Measurements from ENCODE around the gene NXPH4. TPM values are rescaled to one million over a fixed set of nuclear protein-coding genes. Genes with fewer than 3 reads are reported as not detected.

The NXPH4 gene
- total and polyA plus RNA-seq, 2 donors (not counting 1 experiment from before 2014, with no cell fraction given), result 3.5 to 8.6 TPM

- Histone ChIP-seq H3K79me2 (ENCODE audit: control insufficient read depth, insufficient read depth, low read length) (no peaks in the 10 kb centered on the region), H3K27me3 (replicated peaks in 1 of 4; ENCODE audit: control extremely low read depth in 1 of 4, control insufficient read depth in 3 of 4, insufficient read depth in 4 of 4, low read length in 3 of 4) (no peaks in the 10 kb centered on the region), H3K4me2 (replicated peaks; ENCODE audit: low read depth, low read length, poor library complexity, severe bottlenecking) (no peak overlapping the region), H3K9ac (ENCODE audit: low read length) (no peak overlapping the region), H4K20me1 (ENCODE audit: control insufficient read depth, insufficient read depth, low read length, poor library complexity, severe bottlenecking) (no peaks in the 10 kb centered on the region), H3K36me3 (replicated peaks in 1 of 2; ENCODE audit: control extremely low read depth in 1 of 2, control insufficient read depth in 1 of 2, extremely low read depth in 1 of 2, insufficient read depth in 2 of 2, low read length in 1 of 2) (no peaks in the 10 kb centered on the region), H3K9me3 (ENCODE audit: control extremely low read depth in 1 of 3, control insufficient read depth in 2 of 3, insufficient read depth in 1 of 3, low read length in 2 of 3) (no peaks in the 10 kb centered on the region), H3K4me1 (ENCODE audit: control insufficient read depth in 2 of 2, insufficient read depth in 2 of 2, low read length in 2 of 2) (no peaks in the 10 kb centered on the region), H3K4me3 (ENCODE audit: control extremely low read depth in 1 of 5, extremely low read depth in 1 of 5, insufficient read depth in 1 of 5, low read depth in 2 of 5, low read length in 4 of 5) (no peak overlapping the region), H2AFZ (ENCODE audit: insufficient read depth, low read depth, low read length, poor library complexity, severe bottlenecking) (no peak overlapping the region), H3K27ac (ENCODE audit: low read length in 2 of 2) (no peak overlapping the region)
- H3K4me1 Mint-ChIP-seq, result no peaks in the 10 kb centered on the region
- no peak overlapping the region for H3K4me3 Mint-ChIP-seq
- TF ChIP-seq CTCF (IDR thresholded peaks at IDR 0.05) (no peak), EZH2 (IDR thresholded peaks at IDR 0.05; ENCODE audit: borderline replicate concordance, insufficient read depth, low read depth, low read length, poor library complexity, severe bottlenecking) (no peak)
- POLR2A ChIA-PET, result no interaction called here
- H3K27me3 Mint-ChIP-seq, result peaks cover 5% of the 10 kb centered on the region
- H3K9me3 Mint-ChIP-seq (ENCODE audit: insufficient read depth), result no peaks in the 10 kb centered on the region
- intact Hi-C loops (cut with micrococcal nuclease), result no loop called here
- H3K27ac Mint-ChIP-seq, result no peak overlapping the region
- 95% methylated on average over 13 of the region's 16 CpGs for WGBS (ENCODE audit: insufficient coverage)
- DNase-seq, result no peak
- ATAC-seq (ENCODE audit: low read depth), result no peak
- CTCF ChIA-PET, result no interaction called here
Observed at GRCh38 chr12:57177354-57177753, 39.2 kb upstream of the NXPH4 start.

DNA sequence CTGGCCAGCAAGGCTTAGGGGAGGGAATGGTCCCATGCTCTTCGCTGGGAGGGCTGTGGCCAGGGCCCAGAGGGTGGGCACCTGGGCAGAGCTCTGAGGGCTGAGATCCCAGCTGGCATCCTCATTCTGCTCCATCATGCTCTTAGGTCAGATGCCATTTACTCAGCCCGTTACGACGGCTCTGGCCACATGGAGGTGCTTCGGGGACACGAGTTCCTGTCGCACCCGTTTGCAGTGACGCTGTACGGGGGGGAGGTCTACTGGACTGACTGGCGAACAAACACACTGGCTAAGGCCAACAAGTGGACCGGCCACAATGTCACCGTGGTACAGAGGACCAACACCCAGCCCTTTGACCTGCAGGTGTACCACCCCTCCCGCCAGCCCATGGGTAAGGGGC, 38.4 kb upstream of the NXPH4 start:
- DNase-seq (no peak), ATAC-seq (ENCODE audit: low read depth) (no peak)
- H2AFZ ChIP-seq (ENCODE audit: insufficient read depth, low read depth, low read length, poor library complexity, severe bottlenecking), result no peak overlapping the region
- H3K36me3 ChIP-seq (replicated peaks in 1 of 2; ENCODE audit: control extremely low read depth in 1 of 2, control insufficient read depth in 1 of 2, extremely low read depth in 1 of 2, insufficient read depth in 2 of 2, low read length in 1 of 2), result no peaks in the 10 kb centered on the region
- ChIA-PET CTCF (interaction anchor here (0.6 to 1.0 kb wide), 2 partner anchors 54 to 421 kb away, joined by 3 to 7 read pairs; no protein-coding TSS in a partner anchor), POLR2A (no interaction called here)
- TF ChIP-seq EZH2 (IDR thresholded peaks at IDR 0.05; ENCODE audit: borderline replicate concordance, insufficient read depth, low read depth, low read length, poor library complexity, severe bottlenecking), result no peak
- no peak for TF ChIP-seq CTCF (IDR thresholded peaks at IDR 0.05)
- Mint-ChIP-seq H3K9me3 (ENCODE audit: insufficient read depth) (no peaks in the 10 kb centered on the region), H3K4me3 (no peak overlapping the region), H3K27me3 (peaks cover 3% of the 10 kb centered on the region), H3K27ac (no peak overlapping the region), H3K4me1 (peaks cover 5% of the 10 kb centered on the region)
- H3K4me1 ChIP-seq (ENCODE audit: control insufficient read depth in 2 of 2, insufficient read depth in 2 of 2, low read length in 2 of 2), result peaks cover 0 to 6% of the 10 kb centered on the region in 2 donors
- no peaks in the 10 kb centered on the region for H4K20me1 ChIP-seq (ENCODE audit: control insufficient read depth, insufficient read depth, low read length, poor library complexity, severe bottlenecking)
- H3K27me3 ChIP-seq (replicated peaks in 1 of 4; ENCODE audit: control extremely low read depth in 1 of 4, control insufficient read depth in 3 of 4, insufficient read depth in 4 of 4, low read length in 3 of 4), result no peaks in the 10 kb centered on the region
- H3K4me3 ChIP-seq (ENCODE audit: control extremely low read depth in 1 of 5, extremely low read depth in 1 of 5, insufficient read depth in 1 of 5, low read depth in 2 of 5, low read length in 4 of 5), result no peak overlapping the region
- WGBS (ENCODE audit: insufficient coverage), result 89% methylated on average over 14 of the region's 14 CpGs
- no peaks in the 10 kb centered on the region for H3K9me3 ChIP-seq (ENCODE audit: control extremely low read depth in 1 of 3, control insufficient read depth in 2 of 3, insufficient read depth in 1 of 3, low read length in 2 of 3)
- H3K4me2 ChIP-seq (replicated peaks; ENCODE audit: low read depth, low read length, poor library complexity, severe bottlenecking), result no peak overlapping the region
- H3K79me2 ChIP-seq (ENCODE audit: control insufficient read depth, insufficient read depth, low read length), result no peaks in the 10 kb centered on the region
- intact Hi-C loops (cut with micrococcal nuclease), result no loop called here
- H3K9ac ChIP-seq (ENCODE audit: low read length), result no peak overlapping the region
- no peak overlapping the region for H3K27ac ChIP-seq (ENCODE audit: low read length in 2 of 2)

Data from B cell (primary cell).